HCT116 (cell line): ENCODE data around the gene IFT57.

ENCODE experiments used
- ATF3 ChIP-seq: IDR thresholded peaks from 2 replicates; pipeline ENCODE4 v1.6.1; 2012
- CTCF ChIP-seq, 3 experiments: fragments of 200-600 bp in 1 of 3; sonication (generic) in 1 of 3; IDR thresholded peaks in 2 of 3; conservative IDR thresholded peaks in 1 of 3; 2 replicates each; pipeline ENCODE4 v1.5.1; 2012 to 2017; ENCODE audit warnings: low read depth in 2 of 3, low read length in 2 of 3, antibody characterized with exemption in 1 of 3, borderline replicate concordance in 1 of 3, control low read depth in 1 of 3, mild to moderate bottlenecking in 1 of 3, mixed read lengths in 1 of 3, mixed run types in 1 of 3, moderate library complexity in 1 of 3; ENCODE audit not compliant: insufficient read depth in 1 of 3
- EGR1 ChIP-seq: IDR thresholded peaks from 2 replicates; pipeline ENCODE4 v1.6.1; 2012; ENCODE audit warnings: low read depth
- EZH2 ChIP-seq: fragments of 200-600 bp; sonication (generic); IDR thresholded peaks from 2 replicates; pipeline ENCODE4 v1.6.1; 2017; ENCODE audit warnings: antibody characterized with exemption, mixed run types
- EZH2phosphoT487 ChIP-seq: fragments of 200-600 bp; IDR thresholded peaks from 2 replicates; pipeline ENCODE4 v1.6.1; 2018; ENCODE audit warnings: antibody characterized with exemption, borderline replicate concordance
- JUND ChIP-seq: IDR thresholded peaks from 2 replicates; pipeline ENCODE4 v1.6.1; 2012
- MAX ChIP-seq: IDR thresholded peaks from 2 replicates; pipeline ENCODE4 v1.6.1; 2012
- POLR2A ChIP-seq: IDR thresholded peaks from 2 replicates; pipeline ENCODE4 v1.7.0; 2011; ENCODE audit warnings: borderline replicate concordance; ENCODE audit not compliant: insufficient read depth, insufficient read length; ENCODE audit errors: extremely low read depth
- POLR2AphosphoS5 ChIP-seq: IDR thresholded peaks from 2 replicates; pipeline ENCODE4 v1.6.1; 2011; ENCODE audit warnings: mild to moderate bottlenecking, low read depth, low read length, moderate library complexity
- REST ChIP-seq: IDR thresholded peaks from 2 replicates; pipeline ENCODE4 v1.6.1; 2012; ENCODE audit warnings: low read depth
- SP1 ChIP-seq: IDR thresholded peaks from 2 replicates; pipeline ENCODE4 v1.6.1; 2012; ENCODE audit warnings: low read depth
- SRF ChIP-seq: IDR thresholded peaks from 2 replicates; pipeline ENCODE4 v1.6.1; 2012; ENCODE audit warnings: low read depth
- YY1 ChIP-seq: IDR thresholded peaks from 2 replicates; pipeline ENCODE4 v1.6.1; 2011; ENCODE audit warnings: low read length, low read depth, moderate library complexity, mild to moderate bottlenecking; ENCODE audit not compliant: insufficient replicate concordance; ENCODE audit errors: extremely low read depth
- ZBTB33 ChIP-seq: IDR thresholded peaks from 2 replicates; pipeline ENCODE4 v1.6.1; 2011; ENCODE audit warnings: mild to moderate bottlenecking, low read length, moderate library complexity; ENCODE audit not compliant: insufficient replicate concordance; ENCODE audit errors: extremely low read depth

- TF ChIP-seq EZH2 = no peak
- TF ChIP-seq CTCF (IDR thresholded peaks at IDR 0.05 in 2 of 3, conservative IDR thresholded peaks at IDR 0.05 in 1 of 3; ENCODE audit: borderline replicate concordance in 1 of 3, insufficient read depth in 1 of 3, low read depth in 2 of 3, low read length in 2 of 3) = no peak
- TF ChIP-seq EZH2phosphoT487 = no peak
- no peak for TF ChIP-seq EGR1
- no peak for TF ChIP-seq MAX
- no peak for TF ChIP-seq YY1
- TF ChIP-seq POLR2A = no peak
- no peak for TF ChIP-seq ATF3
- no peak for TF ChIP-seq JUND
- no peak for TF ChIP-seq SP1
- TF ChIP-seq REST = no peak
- no peak for TF ChIP-seq ZBTB33
- no peak for TF ChIP-seq POLR2AphosphoS5
- no peak for TF ChIP-seq SRF
These were observed 70.0 kb downstream of the IFT57 start for GRCh38 chr3:108152274-108152673.
